Lower leg skin (tissue), 4 donors: ENCODE measurements around the gene STRN4. TPM values are rescaled to one million over a fixed set of nuclear protein-coding genes. Genes with fewer than 3 reads are reported as not detected.

Experiments used
- DNase-seq, 2 donors: peaks; one replicate each; pipeline ENCODE4 v3.0.0-alpha.2; 2019; ENCODE audit warnings: low spot score in 2 of 2
- H3K4me3 ChIP-seq: fragments of 200-600 bp; sonication (generic); 2 replicates; pipeline ENCODE4 v1.5.1; 2017; ENCODE audit warnings: mild to moderate bottlenecking, low read depth; ENCODE audit not compliant: poor library complexity, severe bottlenecking
- CTCF ChIP-seq, 3 donors: fragments of 450-650 bp; IDR thresholded peaks; one replicate each; pipeline ENCODE4 v1.5.1; 2016; ENCODE audit warnings: antibody characterized with exemption in 3 of 3, mild to moderate bottlenecking in 3 of 3, moderate library complexity in 2 of 3
- POLR2A ChIP-seq, 2 donors: fragments of 450-650 bp; IDR thresholded peaks; one replicate each; pipeline ENCODE4 v1.6.1; 2016 to 2017; ENCODE audit warnings: antibody characterized with exemption in 2 of 2, mild to moderate bottlenecking in 1 of 2, moderate library complexity in 1 of 2
- WGBS, 2 donors: methylation state at CpG; one replicate each; pipeline ENCODE4 v1.1.5; 2018; 5-methylcytosine and 5-hydroxymethylcytosine counted together
- intact Hi-C: fragments of 100-400 bp; cut with DNase I; formaldehyde crosslinking; loops from one replicate; pipeline ENCODE4 v1.15.0; 2023; ENCODE audit warnings: low total_unique reads
- total RNA-seq, 4 donors: library from RNA; depleted of rRNA; stranded (reverse); fragments of >200 nt; gene quantifications; one replicate each; pipeline ENCODE4 v1.1.0, GENCODE V29; 2016

Gene STRN4
- total RNA-seq, 4 donors from 2014 or later: 81.5 to 97.6 (median 93.5) TPM

- WGBS, 2 donors: 47% methylated on average over 14 to 20 of the region's 20 CpGs
- peak in 1 of 2 donors; percentile 93 for DNase-seq
- H3K4me3 ChIP-seq: no peak overlapping the region
- TF ChIP-seq POLR2A (IDR thresholded peaks at IDR 0.05) (no peak), CTCF (IDR thresholded peaks at IDR 0.05) (peak in 1 of 3 donors; percentile 66)
- intact Hi-C loops: no loop called here
Observed at GRCh38 chr19:46728693-46729339, 17.4 kb downstream of the STRN4 start.

GRCh38 chr19:46728208-46728607 is 18.0 kb downstream of the STRN4 start:
- intact Hi-C loops: no loop called here
- no peak for DNase-seq
- no peak for TF ChIP-seq POLR2A (IDR thresholded peaks at IDR 0.05)
- TF ChIP-seq CTCF (IDR thresholded peaks at IDR 0.05): no peak
- no peak overlapping the region for H3K4me3 ChIP-seq
- 82 to 85% methylated on average over 11 to 12 of the region's 14 CpGs for WGBS, 2 donors

GRCh38 chr19:46727757-46728156 is 18.5 kb downstream of the STRN4 start:
- H3K4me3 ChIP-seq: no peak overlapping the region
- no peak for DNase-seq
- no peak for TF ChIP-seq POLR2A (IDR thresholded peaks at IDR 0.05)
- TF ChIP-seq CTCF (IDR thresholded peaks at IDR 0.05): no peak
- intact Hi-C loops: no loop called here
- 81 to 84% methylated on average over 11 of the region's 11 CpGs for WGBS, 2 donors

GRCh38 chr19:46726971-46727501 is 19.2 kb downstream of the STRN4 start:
- intact Hi-C loops: no loop called here
- H3K4me3 ChIP-seq: no peak overlapping the region
- 72 to 73% methylated on average over 14 of the region's 14 CpGs for WGBS, 2 donors

GRCh38 chr19:46726551-46726950 is 19.7 kb downstream of the STRN4 start:
- WGBS, 2 donors: 81 to 91% methylated on average over 10 of the region's 10 CpGs
- TF ChIP-seq CTCF (IDR thresholded peaks at IDR 0.05) (no peak), POLR2A (IDR thresholded peaks at IDR 0.05) (no peak)
- no peak overlapping the region for H3K4me3 ChIP-seq
- intact Hi-C loops: no loop called here
- no peak for DNase-seq

More at GRCh38 chr19:46726971-46727501, 19.2 kb downstream of the STRN4 start:
- no peak for TF ChIP-seq CTCF (IDR thresholded peaks at IDR 0.05)
- no peak for TF ChIP-seq POLR2A (IDR thresholded peaks at IDR 0.05)
- DNase-seq: no peak
